ENCODE data around the gene VAV1. TPM values are rescaled to one million over a fixed set of nuclear protein-coding genes. Genes with fewer than 3 reads are reported as not detected.

Gene VAV1
- total and polyA plus RNA-seq, 2 of the 8 experiments (the other 6 are each of a cell fraction or from before 2014, with no cell fraction given): 0.21 to 0.22 TPM

- Histone ChIP-seq H3K36me3 (ENCODE audit: control insufficient read depth in 2 of 4, insufficient read depth in 4 of 4, low read length in 3 of 4) (no peaks in the 10 kb centered on the region), H3K23ac (ENCODE audit: insufficient read length) (no peak overlapping the region), H2BK12ac (ENCODE audit: low read depth, low read length) (peak overlapping the region; percentile 27; the same call in 1 of the 2 replicates), H4K8ac (ENCODE audit: extremely low read depth, insufficient read depth, low read length) (no peak overlapping the region), H3K4me1 (replicated peaks in 1 of 4; ENCODE audit: control insufficient read depth in 3 of 4, insufficient read depth in 4 of 4, low read length in 3 of 4) (no peaks in the 10 kb centered on the region), H3K4ac (replicated peaks; ENCODE audit: insufficient read length, low read depth, low read length) (no peak overlapping the region), H2BK120ac (replicated peaks; ENCODE audit: low read depth, low read length) (no peak overlapping the region), H3K27me3 (replicated peaks in 1 of 4; ENCODE audit: control insufficient read depth in 3 of 4, extremely low read depth in 1 of 4, insufficient read depth in 3 of 4, low read length in 3 of 4) (no peaks in the 10 kb centered on the region), H2AFZ (ENCODE audit: low read length) (no peak overlapping the region), H3K27ac (ENCODE audit: low read depth, low read length) (no peak overlapping the region), H2AK5ac (ENCODE audit: low read depth, low read length) (no peak overlapping the region), H3K56ac (replicated peaks; ENCODE audit: insufficient read length, low read depth, low read length) (no peak overlapping the region), H3K9me3 (ENCODE audit: insufficient read depth in 2 of 2, low read depth in 1 of 2, low read length in 1 of 2) (peaks cover 0 to 12% of the 10 kb centered on the region in 2 experiments; a peak in 2 of 4 replicates), H3K14ac (ENCODE audit: insufficient read length) (no peak overlapping the region), H3K79me1 (ENCODE audit: low read depth, low read length) (no peaks in the 10 kb centered on the region), H3K9ac (replicated peaks in 1 of 4; ENCODE audit: extremely low read depth in 1 of 4, low read depth in 3 of 4, low read length in 3 of 4) (no peak overlapping the region), H4K91ac (replicated peaks; ENCODE audit: insufficient read length, low read length) (no peak overlapping the region), H2BK15ac (ENCODE audit: low read length) (no peak overlapping the region; the same call in 1 of the 2 replicates), H4K5ac (ENCODE audit: insufficient read length, low read depth, low read length) (no peak overlapping the region), H3K4me2 (ENCODE audit: insufficient read depth in 1 of 2, low read depth in 2 of 2, low read length in 2 of 2) (no peak overlapping the region), H3K23me2 (ENCODE audit: low read depth, low read length) (no peaks in the 10 kb centered on the region; the same call in 1 of the 2 replicates), H2BK20ac (ENCODE audit: low read length) (no peak overlapping the region), H2BK5ac (ENCODE audit: low read depth, low read length) (no peak overlapping the region), H3K18ac (ENCODE audit: extremely low read depth, low read length) (no peak overlapping the region), H3K79me2 (ENCODE audit: control insufficient read depth in 1 of 2, insufficient read depth in 2 of 2, low read length in 2 of 2) (no peaks in the 10 kb centered on the region), H3K4me3 (ENCODE audit: extremely low read depth in 1 of 4, insufficient read depth in 2 of 4, low read depth in 3 of 4, low read length in 4 of 4) (no peak overlapping the region), H4K20me1 (replicated peaks in 1 of 2; ENCODE audit: control insufficient read depth in 1 of 2, insufficient read depth in 2 of 2, low read length in 2 of 2) (no peaks in the 10 kb centered on the region)
- DNase-seq (ENCODE audit: low read depth in 1 of 2, low spot score in 2 of 2): no peak
- CTCF ChIA-PET (ENCODE audit: partially characterized antibody): interaction anchor here (0.6 to 3.4 kb wide), 17 partner anchors 10 to 700 kb away, joined by 3 to 19 read pairs (median 3); partner anchors contain the start of genes GPR108, TRIP10 and VAV1
- FAIRE-seq: no peak
- WGBS, 2 experiments (ENCODE audit: extremely low coverage in 1 of 2, insufficient coverage in 1 of 2, insufficient read length in 1 of 2, insufficient replicate concordance in 2 of 2, low coverage in 1 of 2, low lambda C conversion rate in 2 of 2, missing lambda C conversion rate in 1 of 2): 87% methylated on average over 10 of the region's 10 CpGs; no CpG with 5 or more reads in 1 of the 2 experiments
- POLR2A ChIA-PET (ENCODE audit: partially characterized antibody): no interaction called here
- no peak for TF ChIP-seq SP1 (IDR thresholded peaks at IDR 0.05; ENCODE audit: low read depth, low read length)
- TF ChIP-seq SIX5 (IDR thresholded peaks at IDR 0.05; ENCODE audit: low read depth, low read length): no peak
- no peak for TF ChIP-seq SIN3A (conservative IDR thresholded peaks at IDR 0.05 in 1 of 2, IDR thresholded peaks at IDR 0.05 in 1 of 2; ENCODE audit: low read depth in 1 of 2, low read length in 2 of 2)
- no peak for TF ChIP-seq EGR1 (IDR thresholded peaks at IDR 0.05; ENCODE audit: borderline replicate concordance, low read depth, low read length)
- TF ChIP-seq JUND (IDR thresholded peaks at IDR 0.05; ENCODE audit: low read length): no peak
- TF ChIP-seq RNF2 (IDR thresholded peaks at IDR 0.05; ENCODE audit: borderline replicate concordance, low read depth, low read length, missing control alignments, poor library complexity, severe bottlenecking): no peak
- TF ChIP-seq YY1 (IDR thresholded peaks at IDR 0.05; ENCODE audit: low read depth, low read length): no peak
- no peak for TF ChIP-seq TEAD4 (IDR thresholded peaks at IDR 0.05; ENCODE audit: low read depth, low read length)
These were observed 89.3 kb downstream of the VAV1 start for GRCh38 chr19:6861683-6862286.

All from H1 (cell line).